ENCODE results near the gene CPE.

Gene CPE

GRCh38 chr4:165355900-165356300 lies 22.9 kb upstream of the CPE start:
- H3K27ac ChIP-seq: no peak overlapping the region
- TF ChIP-seq CTCF (IDR thresholded peaks at IDR 0.05): peak; percentile 76
- TF ChIP-seq ZFX (IDR thresholded peaks at IDR 0.05; ENCODE audit: borderline replicate concordance): no peak

- H3K27ac ChIP-seq: no peak overlapping the region
- TF ChIP-seq ZFX (IDR thresholded peaks at IDR 0.05; ENCODE audit: borderline replicate concordance) (no peak), CTCF (IDR thresholded peaks at IDR 0.05) (no peak)
Measured at GRCh38 chr4:165359506-165359905, 19.3 kb upstream of the CPE start.

DNA sequence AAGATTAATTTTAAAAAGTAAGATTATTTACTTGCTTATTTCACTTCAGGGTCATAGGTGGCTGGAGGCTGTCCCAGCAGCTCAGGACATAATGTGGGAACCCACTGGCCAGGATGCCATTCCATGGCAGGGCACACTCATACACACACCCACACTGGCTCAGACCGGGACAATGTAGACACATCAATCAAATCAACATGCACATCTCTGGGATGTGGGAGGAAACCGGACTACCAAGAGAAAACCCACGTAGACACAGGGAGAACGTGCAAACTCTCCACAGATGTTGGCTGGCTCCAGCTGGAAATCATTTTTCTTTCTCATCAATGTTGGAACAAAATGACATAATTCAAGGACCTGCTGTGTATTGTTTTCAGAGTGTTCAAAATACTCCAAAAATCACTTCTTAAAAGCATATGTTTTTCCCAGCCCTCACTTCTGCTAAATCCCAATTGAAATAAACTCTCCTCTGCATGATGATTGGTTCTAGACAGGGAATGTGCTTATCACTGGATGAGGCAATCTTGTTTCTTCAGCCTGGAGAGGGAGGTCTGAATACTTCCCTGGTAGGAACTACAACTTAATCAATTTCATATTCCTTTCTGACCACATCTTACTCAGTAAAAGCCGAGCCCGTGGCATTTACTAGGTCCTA lies 18.6 kb upstream of the CPE start:
- no peak overlapping the region for H3K27ac ChIP-seq
- no peak for TF ChIP-seq CTCF (IDR thresholded peaks at IDR 0.05)
- TF ChIP-seq ZFX (IDR thresholded peaks at IDR 0.05; ENCODE audit: borderline replicate concordance): no peak

DNA sequence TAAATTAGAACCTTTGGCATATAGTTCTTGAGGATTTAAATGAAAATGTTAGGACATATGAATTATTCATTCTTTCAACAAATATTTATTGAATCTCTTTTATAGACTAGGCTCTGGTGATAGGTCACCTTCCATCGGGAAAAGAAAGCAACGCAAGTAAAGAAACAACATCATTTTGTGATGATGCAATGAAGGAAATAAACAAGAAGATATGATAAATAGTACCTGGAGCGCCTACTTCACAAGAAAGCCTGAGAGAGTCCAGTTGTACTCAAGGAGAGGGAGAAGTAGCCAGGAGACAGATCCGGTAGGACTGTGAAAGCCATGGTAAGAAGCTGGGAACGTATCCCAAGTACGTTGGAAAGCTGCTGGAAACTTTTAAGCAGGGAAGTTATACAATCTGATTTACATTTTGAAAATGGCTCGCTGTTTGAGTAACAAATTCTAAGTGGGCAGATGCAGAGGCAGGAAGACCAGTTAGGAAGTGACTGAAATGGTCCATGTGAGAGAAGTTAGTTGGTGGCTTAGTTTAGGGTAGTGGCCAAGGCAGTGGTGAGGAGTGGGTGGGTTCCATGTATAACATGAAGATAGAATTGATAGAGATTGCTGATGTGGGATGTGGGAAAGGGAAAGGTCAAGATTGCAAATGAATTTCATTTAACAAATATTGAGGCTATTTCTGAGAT lies 17.7 kb upstream of the CPE start:
- H3K27ac ChIP-seq: no peak overlapping the region
- no peak for TF ChIP-seq ZFX (IDR thresholded peaks at IDR 0.05; ENCODE audit: borderline replicate concordance)
- no peak for TF ChIP-seq CTCF (IDR thresholded peaks at IDR 0.05)

GRCh38 chr4:165361810-165362209 lies 17.0 kb upstream of the CPE start:
- H3K27ac ChIP-seq: no peak overlapping the region
- TF ChIP-seq ZFX (IDR thresholded peaks at IDR 0.05; ENCODE audit: borderline replicate concordance) (no peak), CTCF (IDR thresholded peaks at IDR 0.05) (no peak)

- TF ChIP-seq ZFX (IDR thresholded peaks at IDR 0.05; ENCODE audit: borderline replicate concordance) (no peak), CTCF (IDR thresholded peaks at IDR 0.05) (no peak)
- no peak overlapping the region for H3K27ac ChIP-seq
Measured at GRCh38 chr4:165364452-165365080, 14.2 kb upstream of the CPE start.

GRCh38 chr4:165367040-165367439 lies 11.8 kb upstream of the CPE start:
- no peak overlapping the region for H3K27ac ChIP-seq
- TF ChIP-seq ZFX (IDR thresholded peaks at IDR 0.05; ENCODE audit: borderline replicate concordance) (no peak), CTCF (IDR thresholded peaks at IDR 0.05) (no peak)

Data from 22Rv1 (cell line).